22Rv1 (cell line): ENCODE measurements around the gene ISG15.
"Not testable (repeated sequence)": the region's sequence is repeated elsewhere in the genome, so short reads cannot be mapped to it uniquely, and the experiment has no call there.

ENCODE experiments used
- H3K27ac ChIP-seq: fragments of 450-650 bp; 2 replicates; pipeline ENCODE4 v1.5.1; 2017
- CTCF ChIP-seq: fragments of 450-650 bp; IDR thresholded peaks from 2 replicates; pipeline ENCODE4 v1.5.1; 2017; ENCODE audit warnings: mild to moderate bottlenecking
- ZFX ChIP-seq: fragments of 450-650 bp; IDR thresholded peaks from 2 replicates; pipeline ENCODE4 v1.6.1; 2017; ENCODE audit warnings: antibody characterized with exemption, borderline replicate concordance

ISG15 gene

GRCh38 chr1:1014799-1015681 is 1.7 kb downstream of the ISG15 start:
- peak overlapping the region; percentile 94 for H3K27ac ChIP-seq
- peak; percentile 36 for TF ChIP-seq CTCF
- TF ChIP-seq ZFX = no peak

GRCh38 chr1:1017397-1018320 is 4.4 kb downstream of the ISG15 start:
- H3K27ac ChIP-seq = peak overlapping the region; percentile 30; the same call in 1 of the 2 replicates

- not testable (repeated sequence) for H3K27ac ChIP-seq
Measured at GRCh38 chr1:1018321-1018685, 5.0 kb downstream of the ISG15 start.

GRCh38 chr1:1019122-1019999 is 6.1 kb downstream of the ISG15 start:
- H3K27ac ChIP-seq = peak overlapping the region; percentile 87

GRCh38 chr1:1020000-1020404 is 6.7 kb downstream of the ISG15 start, which contains the start of gene AGRN:
Gene AGRN, plus strand, starts transcription at chr1:1020120. Its CDS starts 53 bp downstream, at chr1:1020173.
- H3K27ac ChIP-seq = peak within 1 kb of the TSS; percentile 87
- TF ChIP-seq CTCF (no peak), ZFX (no peak)

More at GRCh38 chr1:1019122-1019999, 6.1 kb downstream of the ISG15 start:
- TF ChIP-seq CTCF (peak; percentile 89), ZFX (no peak)

- H3K27ac ChIP-seq = peak overlapping the region; percentile 87
- TF ChIP-seq CTCF (no peak), ZFX (no peak)
Measured at GRCh38 chr1:1020415-1021009, 7.2 kb downstream of the ISG15 start.

GRCh38 chr1:1021010-1021919 is 8.0 kb downstream of the ISG15 start:
- TF ChIP-seq CTCF (no peak), ZFX (no peak)
- peak overlapping the region; percentile 87 for H3K27ac ChIP-seq
